Endothelial cell of umbilical vein (primary cell): ENCODE results near the gene ADAM10. TPM values are rescaled to one million over a fixed set of nuclear protein-coding genes. Genes with fewer than 3 reads are reported as not detected.

Experiments
- BruUV-seq: library from RNA; stranded (reverse); fragments of 400-500 nt; replicated peaks from 2 replicates; lab custom pipeline; 2021; lab: Mats Ljungman, UMichigan
- CTCF ChIA-PET: fragments of 300-600, 350-600 bp; sonication (Branson Sonifier 250); formaldehyde crosslinking; loops from one replicate; lab custom pipeline; 2021; ENCODE audit warnings: antibody characterized with exemption, inconsistent platforms; lab: Charles Lee
- POLR2A ChIA-PET: fragments of 300-600, 350-600 bp; sonication (Branson Sonifier 250); formaldehyde crosslinking; loops from one replicate; lab custom pipeline; 2021; ENCODE audit warnings: antibody characterized with exemption, inconsistent platforms; lab: Charles Lee
- DNase-seq: peaks from one replicate; pipeline ENCODE4 v3.0.0-alpha.2; 2011; ENCODE audit warnings: low read depth, low spot score
- FAIRE-seq: peaks from 2 replicates; lab custom pipeline; 2011; peaks lifted over from hg19 to GRCh38; lab: Jason Lieb, UNC
- H2AFZ ChIP-seq: 2 replicates; pipeline ENCODE4 v1.6.0; 2012; ENCODE audit warnings: low read depth, low read length, control low read depth, inconsistent platforms
- H3K27ac ChIP-seq: 2 replicates; pipeline ENCODE4 v1.5.1; 2011; ENCODE audit warnings: low read depth, mild to moderate bottlenecking, control low read depth, low read length, moderate library complexity; ENCODE audit not compliant: insufficient read depth
- H3K27me3 ChIP-seq, 2 experiments: 2 replicates each; pipeline versions ENCODE4 v1.6.0 to v1.6.1; 2011; ENCODE audit warnings: low read length in 2 of 2, mixed read lengths in 1 of 2; ENCODE audit not compliant: control insufficient read depth in 2 of 2, insufficient read depth in 2 of 2
- H3K36me3 ChIP-seq, 2 experiments: 2 replicates in 1 of 2; 3 replicates in 1 of 2; pipeline ENCODE4 v1.5.1; 2011; ENCODE audit warnings: low read length in 2 of 2, mild to moderate bottlenecking in 1 of 2, moderate library complexity in 1 of 2; ENCODE audit not compliant: control insufficient read depth in 2 of 2, insufficient read depth in 2 of 2; ENCODE audit errors: extremely low read depth in 1 of 2
- H3K4me1 ChIP-seq: 3 replicates; pipeline ENCODE4 v1.5.1; 2011; ENCODE audit warnings: mild to moderate bottlenecking, low read length; ENCODE audit not compliant: control insufficient read depth, insufficient read depth; ENCODE audit errors: extremely low read depth
- H3K4me2 ChIP-seq: 2 replicates; pipeline ENCODE4 v1.6.1; 2011; ENCODE audit warnings: low read length, control low read depth, mixed read lengths; ENCODE audit not compliant: insufficient read depth
- H3K4me3 ChIP-seq, 3 experiments: fragments of 200-600 bp in 1 of 3; sonication (generic), shearing (Covaris generic) in 1 of 3; replicated peaks in 1 of 3; 2 replicates each; pipeline ENCODE4 v1.5.1; 2011 to 2016; ENCODE audit warnings: control low read depth in 3 of 3, low read length in 3 of 3, mild to moderate bottlenecking in 2 of 3, inconsistent platforms in 1 of 3, low read depth in 1 of 3, moderate library complexity in 1 of 3; ENCODE audit not compliant: insufficient read depth in 1 of 3
- H3K79me2 ChIP-seq: 2 replicates; pipeline ENCODE4 v1.6.0; 2012; ENCODE audit warnings: low read length, inconsistent platforms; ENCODE audit not compliant: control insufficient read depth, insufficient read depth
- H3K9ac ChIP-seq: replicated peaks from 2 replicates; pipeline ENCODE3; 2011; ENCODE audit warnings: low read length, control low read depth; ENCODE audit not compliant: insufficient read depth; ENCODE audit errors: extremely low read depth
- H3K9me1 ChIP-seq: replicated peaks from 3 replicates; pipeline ENCODE4 v1.6.0; 2011; ENCODE audit warnings: mild to moderate bottlenecking, low read length; ENCODE audit not compliant: control insufficient read depth, insufficient read depth; ENCODE audit errors: extremely low read depth
- H3K9me3 ChIP-seq: replicated peaks from 2 replicates; pipeline ENCODE4 v1.5.1; 2012; ENCODE audit warnings: low read length, inconsistent platforms; ENCODE audit not compliant: control insufficient read depth, insufficient read depth
- H4K20me1 ChIP-seq: replicated peaks from 2 replicates; pipeline ENCODE3; 2011; ENCODE audit warnings: mild to moderate bottlenecking, low read length; ENCODE audit not compliant: control insufficient read depth, insufficient read depth; ENCODE audit errors: extremely low read depth
- EZH2 ChIP-seq: IDR thresholded peaks from 2 replicates; pipeline ENCODE4 v1.6.1; 2012; ENCODE audit warnings: borderline replicate concordance, low read depth, mild to moderate bottlenecking, moderate library complexity, low read length, inconsistent platforms; ENCODE audit not compliant: severe bottlenecking
- FOS ChIP-seq: IDR thresholded peaks from 2 replicates; pipeline ENCODE4 v1.6.1; 2011; ENCODE audit warnings: mild to moderate bottlenecking, low read length, moderate library complexity, borderline replicate concordance; ENCODE audit not compliant: insufficient read depth
- GATA2 ChIP-seq: IDR thresholded peaks from 2 replicates; pipeline ENCODE4 v1.7.0; 2011; ENCODE audit warnings: low read depth, mild to moderate bottlenecking, moderate library complexity, mixed read lengths, low read length; ENCODE audit not compliant: insufficient read length, insufficient read depth
- JUN ChIP-seq: IDR thresholded peaks from 2 replicates; pipeline ENCODE4 v1.6.1; 2011; ENCODE audit warnings: borderline replicate concordance, low read depth; ENCODE audit not compliant: insufficient read length, insufficient read depth
- MYC ChIP-seq: IDR thresholded peaks from one replicate; pipeline ENCODE4 v1.6.1; 2011; ENCODE audit warnings: mild to moderate bottlenecking, low read depth, low read length
- dilution Hi-C: fragments of 300-500 bp; cut with MboI; formaldehyde crosslinking; loops from one replicate; pipeline ENCODE4 v1.15.0; 2019; ENCODE audit warnings: low sequenced_read_pairs; ENCODE audit not compliant: extremely low pct_ligation_motif_present
- intact Hi-C: fragments of 100-400 bp; cut with micrococcal nuclease; formaldehyde crosslinking; loops from one replicate; pipeline ENCODE4 v1.10.0; 2022
- polyA plus RNA-seq, 4 experiments: library from polyadenylated mRNA; depleted of rRNA in 3 of 4; stranded (reverse) in 3 of 4; unstranded in 1 of 4; fragments of >200 nt; gene quantifications; 2 replicates each; pipeline versions ENCODE4 v1.2.1 to v1.2.3, GENCODE V29; 2011 to 2012; ENCODE audit warnings: missing spikeins in 1 of 4
- total RNA-seq: library from RNA; stranded (reverse); gene quantifications from 2 replicates; pipeline ENCODE4 v1.2.3, GENCODE V29; 2021
- TF ChIP-seq, protein P1 (sequence below), 2 donors: IDR thresholded peaks; 1 replicate in 1 of 2; 2 replicates in 1 of 2; pipeline ENCODE4 v1.5.1; 2011; ENCODE audit warnings: low read length in 2 of 2, mild to moderate bottlenecking in 2 of 2, moderate library complexity in 2 of 2, control low read depth in 1 of 2, inconsistent platforms in 1 of 2, low read depth in 1 of 2; ENCODE audit not compliant: insufficient read depth in 1 of 2; ENCODE audit errors: extremely low read depth in 1 of 2

The ADAM10 gene
- total and polyA plus RNA-seq, 2 donors (not counting 3 experiments of a cell fraction or from before 2014, with no cell fraction given), result 91.3 to 203 TPM

- DNase-seq (peak; percentile 43), FAIRE-seq (no peak)
- ChIA-PET CTCF (interaction anchor here (1.4 to 2.4 kb wide), 2 partner anchors 23 to 519 kb away, joined by 3 to 7 read pairs; partner anchors contain the start of gene MINDY2), POLR2A (interaction anchor here (2.3 kb wide), 1 partner anchor 22 kb away, joined by 24 read pairs; the partner anchor contains the start of gene MINDY2)
- TSS peak; percentile 31 for BruUV-seq
- dilution Hi-C loops (no loop called here), intact Hi-C loops (loop anchor here (2.0 to 5.0 kb wide), 3 partner anchors 86 to 477 kb away; no protein-coding TSS in a partner anchor)
- H3K9ac ChIP-seq, result peak overlapping the region; percentile 91
- no peaks in the 10 kb centered on the region for H3K9me1 ChIP-seq
- H3K79me2 ChIP-seq, result peaks cover 57% of the 10 kb centered on the region
- H3K27me3 ChIP-seq, result no peaks in the 10 kb centered on the region
- peaks cover 8% of the 10 kb centered on the region for H4K20me1 ChIP-seq
- H3K9me3 ChIP-seq, result no peaks in the 10 kb centered on the region
- TF ChIP-seq JUN (no peak), FOS (no peak), EZH2 (no peak), GATA2 (no peak), MYC (no peak)
- TF ChIP-seq, protein P1, sequence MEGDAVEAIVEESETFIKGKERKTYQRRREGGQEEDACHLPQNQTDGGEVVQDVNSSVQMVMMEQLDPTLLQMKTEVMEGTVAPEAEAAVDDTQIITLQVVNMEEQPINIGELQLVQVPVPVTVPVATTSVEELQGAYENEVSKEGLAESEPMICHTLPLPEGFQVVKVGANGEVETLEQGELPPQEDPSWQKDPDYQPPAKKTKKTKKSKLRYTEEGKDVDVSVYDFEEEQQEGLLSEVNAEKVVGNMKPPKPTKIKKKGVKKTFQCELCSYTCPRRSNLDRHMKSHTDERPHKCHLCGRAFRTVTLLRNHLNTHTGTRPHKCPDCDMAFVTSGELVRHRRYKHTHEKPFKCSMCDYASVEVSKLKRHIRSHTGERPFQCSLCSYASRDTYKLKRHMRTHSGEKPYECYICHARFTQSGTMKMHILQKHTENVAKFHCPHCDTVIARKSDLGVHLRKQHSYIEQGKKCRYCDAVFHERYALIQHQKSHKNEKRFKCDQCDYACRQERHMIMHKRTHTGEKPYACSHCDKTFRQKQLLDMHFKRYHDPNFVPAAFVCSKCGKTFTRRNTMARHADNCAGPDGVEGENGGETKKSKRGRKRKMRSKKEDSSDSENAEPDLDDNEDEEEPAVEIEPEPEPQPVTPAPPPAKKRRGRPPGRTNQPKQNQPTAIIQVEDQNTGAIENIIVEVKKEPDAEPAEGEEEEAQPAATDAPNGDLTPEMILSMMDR (IDR thresholded peaks at IDR 0.05; ENCODE audit: extremely low read depth in 1 of 2, insufficient read depth in 1 of 2, low read depth in 1 of 2, low read length in 2 of 2), result no peak
- peak overlapping the region; percentile 38 for H2AFZ ChIP-seq
- H3K4me2 ChIP-seq, result peak overlapping the region; percentile 99
- no peaks in the 10 kb centered on the region for H3K36me3 ChIP-seq
- H3K4me3 ChIP-seq, result peak overlapping the region; percentile 77 to 93 (median 92)
- H3K27ac ChIP-seq, result peak overlapping the region; percentile 90
- peaks cover 26% of the 10 kb centered on the region for H3K4me1 ChIP-seq
Measured at GRCh38 chr15:58748040-58748851, 1.3 kb downstream of the ADAM10 start.
